Cardiac fibroblast (primary cell): ENCODE data around the gene RERE.

Source experiments
- DNase-seq, 2 donors: peaks; one replicate each; pipeline versions ENCODE4 v3.0.0 to v3.0.0-alpha.2; 2010; ENCODE audit warnings: low read depth in 2 of 2
- H3K4me3 ChIP-seq, 2 donors: replicated peaks in 1 of 2; 1 replicate in 1 of 2; 2 replicates in 1 of 2; pipeline ENCODE4 v1.5.1; 2011; ENCODE audit warnings: low read depth in 2 of 2, low read length in 2 of 2, mild to moderate bottlenecking in 2 of 2, moderate library complexity in 1 of 2
- TF ChIP-seq, protein P1 (sequence below): IDR thresholded peaks from one replicate; pipeline ENCODE4 v1.5.1; 2011; ENCODE audit warnings: low read depth, mild to moderate bottlenecking, low read length, inconsistent platforms

Gene RERE

DNA sequence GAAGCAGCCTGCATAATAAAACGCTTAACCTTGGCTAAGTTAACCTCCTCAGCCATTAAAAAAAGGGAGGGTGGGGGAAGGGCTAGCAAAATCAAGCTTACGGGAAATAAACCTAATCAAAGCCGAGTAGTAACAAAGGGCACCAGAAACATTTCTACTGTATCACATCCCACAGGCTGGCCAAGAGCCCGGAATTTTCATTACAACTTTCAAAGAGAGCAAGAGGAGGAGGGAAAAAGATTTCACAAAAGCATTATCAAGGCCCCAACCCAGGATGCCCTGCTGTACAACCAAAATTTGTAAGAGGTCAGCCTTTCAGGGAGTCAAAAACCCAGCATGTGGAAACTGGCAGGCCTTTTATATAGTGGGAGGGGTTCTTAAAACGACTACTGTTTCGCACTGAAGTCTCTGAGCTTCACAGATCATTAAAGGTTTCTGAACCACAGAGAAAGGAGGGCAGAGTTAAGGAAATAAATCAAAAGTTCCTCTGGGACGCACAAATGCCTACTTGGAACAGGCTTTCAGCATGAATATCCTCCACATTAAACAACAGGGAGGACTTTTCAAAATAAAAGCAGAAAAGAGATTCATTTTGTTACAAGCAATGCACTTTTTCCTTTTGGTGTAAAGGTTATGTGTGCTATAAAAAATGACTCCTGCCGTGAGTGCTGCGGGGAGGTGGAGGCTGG lies 409.1 kb downstream of the RERE start:
- no peak overlapping the region for H3K4me3 ChIP-seq
- DNase-seq, result peak; percentile 86 to 96
- TF ChIP-seq, protein P1, sequence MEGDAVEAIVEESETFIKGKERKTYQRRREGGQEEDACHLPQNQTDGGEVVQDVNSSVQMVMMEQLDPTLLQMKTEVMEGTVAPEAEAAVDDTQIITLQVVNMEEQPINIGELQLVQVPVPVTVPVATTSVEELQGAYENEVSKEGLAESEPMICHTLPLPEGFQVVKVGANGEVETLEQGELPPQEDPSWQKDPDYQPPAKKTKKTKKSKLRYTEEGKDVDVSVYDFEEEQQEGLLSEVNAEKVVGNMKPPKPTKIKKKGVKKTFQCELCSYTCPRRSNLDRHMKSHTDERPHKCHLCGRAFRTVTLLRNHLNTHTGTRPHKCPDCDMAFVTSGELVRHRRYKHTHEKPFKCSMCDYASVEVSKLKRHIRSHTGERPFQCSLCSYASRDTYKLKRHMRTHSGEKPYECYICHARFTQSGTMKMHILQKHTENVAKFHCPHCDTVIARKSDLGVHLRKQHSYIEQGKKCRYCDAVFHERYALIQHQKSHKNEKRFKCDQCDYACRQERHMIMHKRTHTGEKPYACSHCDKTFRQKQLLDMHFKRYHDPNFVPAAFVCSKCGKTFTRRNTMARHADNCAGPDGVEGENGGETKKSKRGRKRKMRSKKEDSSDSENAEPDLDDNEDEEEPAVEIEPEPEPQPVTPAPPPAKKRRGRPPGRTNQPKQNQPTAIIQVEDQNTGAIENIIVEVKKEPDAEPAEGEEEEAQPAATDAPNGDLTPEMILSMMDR, result no peak

DNA sequence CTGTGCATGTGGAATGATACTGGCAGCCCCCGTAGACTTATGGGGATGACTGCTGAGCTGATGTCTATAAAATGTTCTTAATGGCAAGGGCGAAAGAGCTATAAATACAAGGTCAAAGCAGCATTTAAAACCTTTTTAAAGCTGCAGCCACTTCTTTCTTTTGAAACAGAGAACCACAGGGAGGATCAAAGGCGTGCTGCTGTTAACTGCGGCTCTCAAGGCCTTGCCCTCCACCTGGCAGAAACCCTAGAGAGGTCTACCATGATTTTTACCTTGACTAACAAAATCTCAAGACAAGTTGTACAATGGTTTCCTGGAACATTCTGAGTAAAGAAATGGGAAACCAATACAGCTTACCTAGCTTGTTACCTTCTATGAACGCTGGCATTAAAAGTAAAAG lies 409.8 kb downstream of the RERE start:
- no peak overlapping the region for H3K4me3 ChIP-seq
- TF ChIP-seq, protein P1, result no peak

DNA sequence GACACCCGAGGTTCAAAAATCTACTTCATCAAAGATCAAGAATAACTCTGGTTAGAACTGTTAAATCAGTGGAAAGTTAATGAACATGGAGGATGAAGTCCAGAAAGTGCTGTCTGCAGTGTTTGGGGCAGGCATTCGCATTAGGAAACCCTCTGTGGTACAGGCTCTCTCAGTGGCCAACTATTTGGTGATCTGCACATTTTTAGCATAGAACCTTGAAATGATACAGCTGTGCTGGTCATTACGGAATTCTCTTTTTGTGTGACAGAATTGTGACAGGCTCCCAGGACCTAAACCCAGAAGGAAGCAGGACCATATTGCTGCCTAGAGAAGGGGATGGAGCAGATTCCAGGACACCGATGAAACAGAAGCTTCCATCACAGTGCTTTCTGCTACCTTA lies 410.5 kb downstream of the RERE start:
- peak in 1 of 2 donors; percentile 50 for DNase-seq
- TF ChIP-seq, protein P1, result no peak
- no peak overlapping the region for H3K4me3 ChIP-seq

More for the DNA sequence above, 409.8 kb downstream of the RERE start:
- DNase-seq, result no peak

DNA sequence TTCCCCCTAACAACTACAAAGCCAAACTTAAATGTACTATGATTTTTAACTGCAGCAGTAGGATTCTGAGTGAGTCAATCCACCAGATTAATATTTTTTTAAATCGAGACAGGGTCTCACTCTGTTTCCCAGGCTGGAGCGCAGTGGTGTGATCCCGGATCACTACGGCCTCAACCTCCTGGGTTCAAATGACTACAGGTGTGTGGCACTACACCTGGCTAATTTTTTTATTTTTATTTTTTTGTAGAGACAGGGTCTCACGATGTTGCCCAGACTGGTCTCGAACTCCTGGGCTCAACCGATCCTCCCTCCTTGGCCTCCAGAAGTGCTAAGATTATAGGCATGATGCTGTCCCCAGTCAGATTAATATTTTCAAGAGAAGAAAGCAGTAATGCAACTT lies 411.4 kb downstream of the RERE start:
- TF ChIP-seq, protein P1, result no peak
- H3K4me3 ChIP-seq, result no peak overlapping the region
- no peak for DNase-seq

DNA sequence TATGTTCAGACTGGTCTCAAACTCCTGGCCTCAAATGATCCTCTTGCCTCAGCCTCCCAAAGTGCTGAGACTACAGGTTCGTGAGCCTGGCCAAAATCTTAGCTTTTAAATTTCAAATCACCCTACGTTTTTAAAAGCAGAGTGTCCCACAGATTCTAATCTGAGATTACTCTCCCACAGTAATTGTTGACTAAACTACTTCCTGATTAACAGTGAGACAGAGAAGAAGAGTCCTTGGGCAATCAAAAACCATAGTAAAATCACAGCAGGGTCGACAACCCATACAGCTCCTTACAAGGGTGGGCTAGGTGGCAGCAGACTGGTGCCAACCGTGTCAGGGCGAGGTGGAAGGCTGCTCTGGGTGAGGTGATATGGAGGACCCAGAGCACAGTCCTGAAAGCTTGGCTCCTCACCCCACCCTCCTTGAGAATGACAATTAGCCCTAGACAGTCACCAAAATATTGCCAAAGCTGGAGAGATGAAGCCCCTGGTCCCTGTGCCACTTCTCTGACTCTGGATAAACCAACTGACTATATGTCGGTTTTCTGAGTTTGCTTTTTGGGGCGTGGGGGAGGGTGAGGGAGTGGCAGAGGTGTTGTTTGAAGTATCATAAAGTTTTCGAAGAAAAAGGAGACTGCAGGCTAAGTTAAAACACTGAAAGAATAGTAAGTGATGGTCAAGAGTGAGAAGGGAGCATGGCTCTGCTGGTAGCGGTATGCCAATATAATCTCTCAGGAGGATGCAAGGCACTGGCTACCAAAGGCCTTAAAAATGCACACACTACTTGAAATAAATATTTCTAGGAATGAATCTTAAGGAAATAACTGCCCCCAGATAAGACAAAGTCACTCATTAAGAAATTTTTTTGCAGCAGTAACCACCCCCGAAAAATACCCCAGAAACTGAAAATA lies 412.7 kb downstream of the RERE start:
- no peak overlapping the region for H3K4me3 ChIP-seq
- TF ChIP-seq, protein P1, result no peak
- no peak for DNase-seq

DNA sequence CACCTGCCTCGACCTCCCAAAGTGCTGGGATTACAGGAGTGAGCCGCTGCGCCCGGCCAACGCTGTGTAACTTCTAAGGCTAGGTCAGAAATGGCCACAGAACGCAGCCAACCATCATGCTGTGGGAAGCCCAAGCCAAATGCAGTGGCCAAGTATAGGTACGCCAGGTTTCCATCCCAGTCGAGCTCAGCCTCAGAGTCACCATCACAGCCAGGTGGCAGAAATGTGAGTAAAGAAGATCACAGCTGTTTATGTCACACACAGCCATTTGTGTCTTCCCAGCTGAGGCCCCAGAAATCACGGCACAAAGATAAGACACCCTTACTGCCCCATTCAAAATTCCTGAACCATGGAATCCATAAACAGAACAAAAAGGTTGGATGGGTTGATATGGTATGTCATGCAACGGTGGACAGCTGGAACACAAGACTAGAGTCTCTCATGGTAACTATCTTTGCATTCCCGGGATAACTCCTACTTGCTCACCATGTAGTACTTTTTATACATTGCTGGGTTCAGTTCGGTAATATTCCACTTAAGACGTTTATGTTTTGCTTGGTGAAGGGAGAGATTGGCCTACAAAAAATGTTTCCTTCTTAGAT lies 415.2 kb downstream of the RERE start:
- no peak for DNase-seq
- TF ChIP-seq, protein P1, result no peak

More for the DNA sequence above, 415.2 kb downstream of the RERE start:
- H3K4me3 ChIP-seq, result no peak overlapping the region
